GM12865 (cell line): Measurements from ENCODE around the gene CGRRF1.

Experiments used
- DNase-seq: peaks from one replicate; pipeline ENCODE4 v3.0.0; 2010; ENCODE audit warnings: low read depth
- H3K4me3 ChIP-seq: 2 replicates; pipeline ENCODE4 v1.5.1; 2011; ENCODE audit warnings: mild to moderate bottlenecking, low read depth, low read length, control low read depth
- TF ChIP-seq, protein P1 (sequence below): IDR thresholded peaks from 2 replicates; pipeline ENCODE4 v1.5.1; 2011; ENCODE audit warnings: low read length, control low read depth, low read depth, inconsistent platforms; ENCODE audit not compliant: insufficient read depth; ENCODE audit errors: missing control alignments

CGRRF1 gene

DNA sequence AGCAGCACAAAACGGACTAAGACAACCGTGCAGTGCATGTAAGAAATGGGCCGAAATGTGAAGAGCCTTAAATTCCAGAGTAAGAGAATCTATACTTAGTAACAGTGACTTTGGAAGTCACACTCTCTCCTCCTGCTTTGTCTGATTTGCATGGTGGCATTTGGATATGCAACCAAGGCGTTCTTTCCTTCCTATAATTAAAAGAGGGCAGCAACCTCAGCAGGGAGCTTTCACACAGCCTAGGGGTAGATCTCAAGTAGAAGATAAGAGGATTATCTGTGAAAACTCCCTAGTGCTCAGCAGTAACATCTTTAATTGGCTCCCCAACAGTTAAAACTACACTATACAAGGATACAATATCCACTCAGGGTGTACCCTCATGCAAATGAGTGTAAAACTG, 37.4 kb upstream of the CGRRF1 start:
- TF ChIP-seq, protein P1, sequence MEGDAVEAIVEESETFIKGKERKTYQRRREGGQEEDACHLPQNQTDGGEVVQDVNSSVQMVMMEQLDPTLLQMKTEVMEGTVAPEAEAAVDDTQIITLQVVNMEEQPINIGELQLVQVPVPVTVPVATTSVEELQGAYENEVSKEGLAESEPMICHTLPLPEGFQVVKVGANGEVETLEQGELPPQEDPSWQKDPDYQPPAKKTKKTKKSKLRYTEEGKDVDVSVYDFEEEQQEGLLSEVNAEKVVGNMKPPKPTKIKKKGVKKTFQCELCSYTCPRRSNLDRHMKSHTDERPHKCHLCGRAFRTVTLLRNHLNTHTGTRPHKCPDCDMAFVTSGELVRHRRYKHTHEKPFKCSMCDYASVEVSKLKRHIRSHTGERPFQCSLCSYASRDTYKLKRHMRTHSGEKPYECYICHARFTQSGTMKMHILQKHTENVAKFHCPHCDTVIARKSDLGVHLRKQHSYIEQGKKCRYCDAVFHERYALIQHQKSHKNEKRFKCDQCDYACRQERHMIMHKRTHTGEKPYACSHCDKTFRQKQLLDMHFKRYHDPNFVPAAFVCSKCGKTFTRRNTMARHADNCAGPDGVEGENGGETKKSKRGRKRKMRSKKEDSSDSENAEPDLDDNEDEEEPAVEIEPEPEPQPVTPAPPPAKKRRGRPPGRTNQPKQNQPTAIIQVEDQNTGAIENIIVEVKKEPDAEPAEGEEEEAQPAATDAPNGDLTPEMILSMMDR = no peak
- no peak for DNase-seq
- no peak overlapping the region for H3K4me3 ChIP-seq

DNA sequence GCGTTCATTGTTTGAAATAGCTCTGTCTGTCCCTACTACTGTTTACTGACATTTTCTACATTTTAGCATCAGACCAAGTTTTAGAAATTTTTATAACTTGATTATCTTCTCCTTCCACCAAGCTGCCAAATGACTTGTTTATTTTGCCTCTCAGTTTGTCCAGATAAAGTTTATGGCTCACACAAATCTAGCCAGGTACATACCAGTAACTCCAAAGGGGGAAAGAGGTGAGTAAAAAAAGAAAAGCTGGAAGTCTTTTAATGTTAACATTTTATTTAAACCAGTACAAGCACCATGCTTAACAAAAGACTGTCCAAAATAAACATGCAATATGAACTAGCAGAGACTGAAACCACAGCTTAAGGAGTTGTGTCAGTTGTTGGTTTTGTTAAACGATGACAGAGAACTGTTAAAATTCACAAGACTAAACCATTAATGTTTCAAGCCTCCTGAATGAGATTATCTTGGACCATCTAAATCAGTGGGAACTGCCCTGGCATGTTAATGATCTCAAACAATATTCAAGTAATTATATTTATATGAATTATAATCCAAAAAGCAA, 35.4 kb upstream of the CGRRF1 start:
- no peak overlapping the region for H3K4me3 ChIP-seq
- TF ChIP-seq, protein P1 = no peak
- DNase-seq = no peak

DNA sequence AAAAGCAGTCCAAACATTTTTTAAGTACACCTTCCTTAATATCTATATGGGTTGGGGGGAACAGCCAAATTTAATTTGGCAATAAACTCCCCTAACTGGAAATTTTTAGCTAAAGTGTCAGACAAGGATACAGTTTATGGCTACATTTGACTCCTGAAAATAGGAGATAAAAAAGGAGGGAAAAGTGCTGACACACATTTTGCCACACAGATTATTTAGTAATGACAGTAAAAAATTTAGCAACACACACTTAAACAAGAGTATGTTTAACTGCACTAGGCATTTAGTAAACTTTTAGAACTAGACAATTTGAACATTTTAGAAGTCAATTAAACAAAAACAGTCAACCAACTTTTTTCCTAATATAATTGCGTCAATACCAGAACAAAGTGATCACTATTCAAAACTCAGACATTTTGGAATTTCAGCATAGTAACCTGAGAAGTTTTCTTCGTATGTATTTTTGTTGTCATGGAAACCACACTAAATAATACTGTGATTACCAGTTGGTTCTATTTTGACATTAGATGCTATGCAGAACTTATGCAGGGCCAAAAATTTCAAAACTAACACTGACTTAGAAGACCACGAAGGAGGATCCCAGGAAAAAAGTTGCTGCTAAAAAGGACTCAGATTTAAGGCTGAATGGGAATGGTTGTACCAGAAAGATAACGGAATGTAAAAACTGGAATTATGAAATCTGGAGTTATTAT, 34.4 kb upstream of the CGRRF1 start:
- DNase-seq = no peak
- TF ChIP-seq, protein P1 = no peak
- H3K4me3 ChIP-seq = no peak overlapping the region

DNA sequence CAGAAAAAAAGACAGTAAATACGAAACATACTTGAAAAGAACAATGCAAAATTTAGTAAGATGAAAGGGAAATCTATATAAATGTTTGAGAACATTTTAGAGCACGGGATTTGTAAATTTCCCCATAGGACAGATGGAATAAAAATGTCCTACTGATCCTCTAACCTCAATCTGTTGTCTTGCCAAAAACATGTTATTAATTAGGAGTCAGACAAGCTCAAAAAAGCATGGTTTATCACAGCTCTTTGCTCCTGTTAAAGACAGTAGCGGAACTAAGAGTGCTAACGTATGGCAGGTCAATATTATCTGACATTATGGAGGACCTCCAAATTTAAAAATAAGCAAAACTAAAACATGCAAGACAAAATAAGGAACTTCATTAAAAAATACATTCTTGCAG, 33.8 kb upstream of the CGRRF1 start:
- TF ChIP-seq, protein P1 = no peak
- no peak for DNase-seq

DNA sequence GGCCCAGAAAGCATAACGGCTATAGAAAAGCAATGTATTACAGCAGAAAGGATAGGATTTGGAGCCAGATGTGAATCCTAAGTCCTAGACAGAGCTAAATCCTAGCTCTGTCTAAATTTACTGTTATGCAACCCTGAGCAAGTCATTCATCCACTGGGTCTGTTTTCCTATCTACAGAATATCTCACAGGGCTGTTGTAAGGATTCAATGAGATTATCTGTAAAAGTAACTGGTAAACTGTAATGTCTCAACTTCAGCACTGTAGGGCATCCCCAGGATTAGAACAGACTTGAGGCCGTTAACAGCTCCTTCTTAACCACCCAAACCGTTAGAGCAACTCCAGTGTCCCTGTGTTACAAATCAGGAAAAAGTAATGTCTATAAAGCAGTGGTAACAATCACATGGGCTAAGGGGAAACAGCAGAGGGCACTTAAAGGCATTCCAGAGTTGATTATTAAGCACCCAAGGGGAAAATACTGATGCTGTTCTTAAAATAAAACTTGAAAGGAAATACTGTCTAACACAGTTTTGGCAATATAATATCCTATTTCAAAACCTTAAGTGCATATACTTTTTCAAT, 31.0 kb upstream of the CGRRF1 start:
- TF ChIP-seq, protein P1 = no peak
- no peak for DNase-seq
- no peak overlapping the region for H3K4me3 ChIP-seq

More for the DNA sequence above, 33.8 kb upstream of the CGRRF1 start:
- no peak overlapping the region for H3K4me3 ChIP-seq

DNA sequence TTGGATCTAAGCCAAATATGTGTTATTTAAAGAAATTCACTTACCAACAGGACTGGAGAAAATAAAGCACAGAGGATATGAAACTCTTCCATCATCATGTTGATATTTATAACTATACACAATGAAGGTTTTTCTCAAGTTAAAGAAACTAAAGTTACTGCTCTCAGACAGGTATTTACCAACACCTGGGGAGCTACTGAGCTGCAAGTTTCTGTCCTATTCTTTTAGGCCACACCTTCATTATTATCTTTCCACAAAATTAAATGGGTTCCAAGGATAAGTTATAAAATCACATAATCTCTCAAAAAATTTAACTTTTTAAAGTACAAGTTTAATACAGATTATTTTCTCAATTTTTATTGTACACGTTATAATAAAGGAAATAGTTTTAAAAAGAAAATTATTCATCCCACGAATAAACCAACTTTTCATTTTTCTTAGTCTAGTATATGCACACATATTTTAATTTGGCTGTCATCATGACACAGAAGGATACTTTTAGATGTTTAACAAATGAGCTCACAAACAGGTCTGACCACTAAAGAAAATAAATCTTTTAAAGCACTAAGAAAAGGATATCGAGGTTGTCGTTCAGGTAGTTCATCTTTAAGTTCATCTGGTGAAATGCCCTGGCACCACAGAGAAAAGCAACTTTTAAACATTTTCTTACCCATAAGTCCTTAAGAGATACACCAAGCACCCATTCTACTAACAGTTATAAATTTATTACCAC, 28.7 kb upstream of the CGRRF1 start:
- no peak overlapping the region for H3K4me3 ChIP-seq
- TF ChIP-seq, protein P1 = no peak
- DNase-seq = no peak
